GM19023 (cell line): Measurements from ENCODE around the gene IL22RA1.

ENCODE experiments used
- ATAC-seq: cut with Tn5 transposase; IDR thresholded peaks from one replicate; pipeline ENCODE4 v1.9.1; 2021; ENCODE audit warnings: mild to moderate bottlenecking, moderate library complexity; ENCODE audit not compliant: unreplicated experiment

Gene IL22RA1

GRCh38 chr1:24139222-24139489 is 3.8 kb downstream of the IL22RA1 start:
- no peak for ATAC-seq

GRCh38 chr1:24138476-24139221 is 4.3 kb downstream of the IL22RA1 start:
- no peak for ATAC-seq

GRCh38 chr1:24136956-24137539 is 5.9 kb downstream of the IL22RA1 start:
- no peak for ATAC-seq

- ATAC-seq: no peak
Observed at GRCh38 chr1:24134376-24134775, 8.6 kb downstream of the IL22RA1 start.

GRCh38 chr1:24133819-24134218 is 9.1 kb downstream of the IL22RA1 start:
- no peak for ATAC-seq

- no peak for ATAC-seq
Observed at GRCh38 chr1:24130385-24130784, 12.6 kb downstream of the IL22RA1 start.

- ATAC-seq: no peak
Observed at GRCh38 chr1:24127801-24128363, 15.1 kb downstream of the IL22RA1 start.

- ATAC-seq: no peak
Observed at GRCh38 chr1:24127134-24127800, 15.7 kb downstream of the IL22RA1 start.

- ATAC-seq: no peak
Observed at GRCh38 chr1:24126672-24127023, 16.3 kb downstream of the IL22RA1 start.

- no peak for ATAC-seq
Observed at GRCh38 chr1:24126018-24126671, 16.8 kb downstream of the IL22RA1 start.

GRCh38 chr1:24125456-24125855 is 17.5 kb downstream of the IL22RA1 start:
- ATAC-seq: no peak

GRCh38 chr1:24124980-24125379 is 18.0 kb downstream of the IL22RA1 start:
- ATAC-seq: no peak

- no peak for ATAC-seq
Observed at GRCh38 chr1:24123611-24124010, 19.3 kb downstream of the IL22RA1 start.

GRCh38 chr1:24122776-24123175 is 20.2 kb downstream of the IL22RA1 start:
- ATAC-seq: no peak

GRCh38 chr1:24121406-24121805 is 21.5 kb downstream of the IL22RA1 start:
- no peak for ATAC-seq

GRCh38 chr1:24120965-24121364 is 22.0 kb downstream of the IL22RA1 start:
- no peak for ATAC-seq

- no peak for ATAC-seq
Observed at GRCh38 chr1:24119859-24120756, 22.8 kb downstream of the IL22RA1 start.

- no peak for ATAC-seq
Observed at GRCh38 chr1:24119489-24119858, 23.5 kb downstream of the IL22RA1 start.

GRCh38 chr1:24118410-24119242 is 24.3 kb downstream of the IL22RA1 start:
- ATAC-seq: no peak
